Measurements from ENCODE around the gene GRM7. TPM values are rescaled to one million over a fixed set of nuclear protein-coding genes. Genes with fewer than 3 reads are reported as not detected.

Gene GRM7
- 0.89 and 1.5 TPM in 2 replicates for total RNA-seq
- long read RNA-seq = 0 reads

- H3K27me3 Mint-ChIP-seq (ENCODE audit: low read depth) = peaks cover 93% of the 10 kb centered on the region
- H3K4me3 Mint-ChIP-seq = peak within 1 kb of the TSS; percentile 88
- peak; percentile 22 for DNase-seq (ENCODE audit: low read depth, low spot score)
- H3K4me1 Mint-ChIP-seq = peaks cover 13% of the 10 kb centered on the region
- H3K9me3 Mint-ChIP-seq = no peaks in the 10 kb centered on the region
- no peak within 1 kb of the TSS for H3K27ac Mint-ChIP-seq (ENCODE audit: unreplicated experiment)
- no peaks in the 10 kb centered on the region for H3K36me3 Mint-ChIP-seq (ENCODE audit: low read depth)
- TF ChIP-seq CTCF (conservative IDR thresholded peaks at IDR 0.05) = no peak
Observed at GRCh38 chr3:6860954-6861624, at the start of gene GRM7. GRM7 (plus strand) TSS chr3:6861115.

GRCh38 chr3:6821411-6821810 lies 39.5 kb upstream of the GRM7 start:
- no peak for TF ChIP-seq CTCF (conservative IDR thresholded peaks at IDR 0.05)
- no peaks in the 10 kb centered on the region for H3K27me3 Mint-ChIP-seq (ENCODE audit: low read depth)
- H3K9me3 Mint-ChIP-seq = no peaks in the 10 kb centered on the region
- H3K27ac Mint-ChIP-seq (ENCODE audit: unreplicated experiment) = no peak overlapping the region
- H3K36me3 Mint-ChIP-seq (ENCODE audit: low read depth) = no peaks in the 10 kb centered on the region
- H3K4me1 Mint-ChIP-seq = no peaks in the 10 kb centered on the region
- DNase-seq (ENCODE audit: low read depth, low spot score) = no peak
- no peak overlapping the region for H3K4me3 Mint-ChIP-seq

- Mint-ChIP-seq H3K4me1 (no peaks in the 10 kb centered on the region), H3K27ac (ENCODE audit: unreplicated experiment) (no peak overlapping the region), H3K27me3 (ENCODE audit: low read depth) (no peaks in the 10 kb centered on the region), H3K4me3 (no peak overlapping the region), H3K36me3 (ENCODE audit: low read depth) (no peaks in the 10 kb centered on the region), H3K9me3 (no peaks in the 10 kb centered on the region)
- no peak for TF ChIP-seq CTCF (conservative IDR thresholded peaks at IDR 0.05)
- no peak for DNase-seq (ENCODE audit: low read depth, low spot score)
Observed at GRCh38 chr3:6825524-6825923, 35.4 kb upstream of the GRM7 start.

- TF ChIP-seq CTCF (conservative IDR thresholded peaks at IDR 0.05) = no peak
- Mint-ChIP-seq H3K36me3 (ENCODE audit: low read depth) (no peaks in the 10 kb centered on the region), H3K27me3 (ENCODE audit: low read depth) (no peaks in the 10 kb centered on the region), H3K4me3 (no peak overlapping the region), H3K27ac (ENCODE audit: unreplicated experiment) (no peak overlapping the region), H3K9me3 (no peaks in the 10 kb centered on the region), H3K4me1 (no peaks in the 10 kb centered on the region)
- no peak for DNase-seq (ENCODE audit: low read depth, low spot score)
Observed at GRCh38 chr3:6827453-6827852, 33.5 kb upstream of the GRM7 start.

- H3K4me1 Mint-ChIP-seq = no peaks in the 10 kb centered on the region
- H3K9me3 Mint-ChIP-seq = no peaks in the 10 kb centered on the region
- no peak for TF ChIP-seq CTCF (conservative IDR thresholded peaks at IDR 0.05)
- DNase-seq (ENCODE audit: low read depth, low spot score) = no peak
- H3K27me3 Mint-ChIP-seq (ENCODE audit: low read depth) = peaks cover 2% of the 10 kb centered on the region
- no peak overlapping the region for H3K4me3 Mint-ChIP-seq
- H3K36me3 Mint-ChIP-seq (ENCODE audit: low read depth) = peaks cover 6% of the 10 kb centered on the region
- no peak overlapping the region for H3K27ac Mint-ChIP-seq (ENCODE audit: unreplicated experiment)
Observed at GRCh38 chr3:6844723-6845122, 16.2 kb upstream of the GRM7 start.

All from neural crest cell (in vitro differentiated cells).